Panc1 (cell line): ENCODE results near the gene MBD1.

ENCODE experiments used
- CTCF ChIP-seq: fragments of 450-650 bp; IDR thresholded peaks from 2 replicates; pipeline ENCODE4 v1.5.1; 2017; ENCODE audit warnings: mild to moderate bottlenecking
- POLR2AphosphoS5 ChIP-seq: IDR thresholded peaks from 2 replicates; pipeline ENCODE4 v1.6.1; 2012; ENCODE audit warnings: mild to moderate bottlenecking, low read depth, low read length, moderate library complexity
- SIN3A ChIP-seq: IDR thresholded peaks from 2 replicates; pipeline ENCODE4 v1.6.1; 2012; ENCODE audit warnings: low read depth, mild to moderate bottlenecking, low read length, moderate library complexity, borderline replicate concordance; ENCODE audit not compliant: insufficient read depth

- TF ChIP-seq CTCF, result no peak
- no peak for TF ChIP-seq SIN3A
- no peak for TF ChIP-seq POLR2AphosphoS5
These were observed 32.6 kb upstream of the MBD1 start for GRCh38 chr18:50313873-50314460.
